Measurements from ENCODE around the gene RSPH9. TPM values are rescaled to one million over a fixed set of nuclear protein-coding genes. Genes with fewer than 3 reads are reported as not detected.
"Not testable (repeated sequence)": the region's sequence is repeated elsewhere in the genome, so short reads cannot be mapped to it uniquely, and the experiment has no call there.

Gene RSPH9
- polyA plus RNA-seq, 2 donors, result 0.14 to 0.16 TPM

DNA sequence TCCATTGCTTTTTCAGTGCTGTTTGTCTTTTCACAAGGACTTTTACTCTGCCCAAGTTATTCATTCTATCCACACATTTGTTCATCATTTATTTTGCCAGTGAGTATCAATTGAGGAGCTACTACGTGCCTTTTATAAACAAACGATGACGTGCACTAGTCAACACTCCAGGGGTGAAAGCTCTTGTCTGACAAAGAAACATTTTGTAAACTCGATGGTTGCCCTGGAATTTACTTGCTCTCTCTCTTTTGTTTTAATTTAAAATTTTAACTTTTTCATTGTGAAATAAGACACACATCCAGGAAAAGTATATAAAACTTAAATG, 51.1 kb downstream of the RSPH9 start:
- 63 to 68% methylated on average over 4 of the region's 4 CpGs for WGBS, 2 donors
- Histone ChIP-seq H3K27ac (ENCODE audit: low read depth in 2 of 2, low read length in 1 of 2) (peak overlapping the region in 1 of 2 donors; percentile 75), H3K4me3 (ENCODE audit: low read depth in 1 of 2, low read length in 2 of 2) (no peak overlapping the region), H3K9me3 (ENCODE audit: control insufficient read depth in 2 of 2, insufficient read depth in 1 of 2, low read depth in 1 of 2, low read length in 1 of 2) (no peaks in the 10 kb centered on the region), H3K4me1 (ENCODE audit: control insufficient read depth in 2 of 2, insufficient read depth in 2 of 2, low read length in 1 of 2) (peaks cover 3 to 21% of the 10 kb centered on the region in 2 donors), H3K27me3 (ENCODE audit: control insufficient read depth in 1 of 2, insufficient read depth in 2 of 2, low read length in 2 of 2) (no peaks in the 10 kb centered on the region), H3K36me3 (ENCODE audit: control insufficient read depth in 2 of 2, insufficient read depth in 2 of 2, low read length in 1 of 2) (no peaks in the 10 kb centered on the region)

DNA sequence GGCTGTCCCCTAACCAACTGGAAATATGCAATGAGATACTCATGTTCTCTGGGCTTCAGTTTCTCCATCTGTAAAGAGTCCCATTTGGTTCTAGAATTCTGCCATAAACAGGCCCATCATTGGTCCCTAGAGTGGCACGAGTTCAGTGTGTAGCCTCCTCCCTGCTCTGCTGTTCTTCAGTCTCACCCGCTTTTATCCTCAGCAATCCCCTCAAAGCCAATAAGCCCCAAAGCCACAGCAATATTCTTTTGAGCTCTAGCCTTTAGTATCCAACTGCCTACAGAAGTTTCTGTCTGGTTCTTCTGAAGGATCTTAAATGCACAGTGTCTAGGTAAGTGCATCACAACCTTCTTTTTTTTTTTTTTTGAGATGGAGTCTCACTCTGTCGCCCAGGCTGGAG, 52.6 kb downstream of the RSPH9 start:
- 91 to 93% methylated on average over 3 of the region's 3 CpGs for WGBS, 2 donors

DNA sequence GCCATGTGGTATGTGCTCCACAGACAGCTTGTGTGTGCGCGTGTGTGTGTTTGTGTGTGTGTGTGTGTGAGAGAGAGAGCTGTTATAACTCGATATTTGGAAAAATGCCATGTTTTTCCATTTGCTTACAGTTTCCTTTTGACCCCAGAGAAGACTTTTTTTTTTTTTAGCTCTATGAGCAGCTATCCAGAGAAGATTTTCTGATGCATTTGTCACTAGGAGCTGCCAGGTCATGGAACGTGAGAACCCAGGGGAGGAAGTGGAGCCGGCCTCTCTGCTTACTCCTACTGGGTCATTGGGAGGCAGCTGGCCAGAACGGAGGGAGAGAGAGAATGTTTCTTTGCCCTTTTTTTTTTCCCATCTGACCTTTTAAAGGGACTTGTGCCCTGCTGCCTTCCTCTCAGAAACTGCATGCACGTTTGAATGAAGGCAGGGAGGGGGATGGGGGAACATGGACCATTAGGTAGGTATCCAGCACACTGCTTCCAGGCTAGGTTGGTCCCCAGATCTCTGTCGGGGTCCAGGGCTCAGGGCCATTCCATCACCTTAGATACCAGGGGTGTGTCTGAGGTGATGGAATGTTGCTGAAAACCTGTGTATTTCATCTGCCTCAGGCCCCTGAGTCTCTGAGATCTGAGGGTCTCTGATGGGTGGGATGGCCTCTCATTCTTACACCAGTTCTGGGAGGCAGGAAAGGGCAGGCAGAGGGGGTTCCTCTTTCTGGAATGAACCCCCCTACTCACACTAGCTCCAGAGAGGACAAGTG, 53.9 kb downstream of the RSPH9 start:
- peak overlapping the region; percentile 50 to 71 for H3K27ac ChIP-seq (ENCODE audit: low read depth in 2 of 2, low read length in 1 of 2)
- WGBS, 2 donors, result 25 to 28% methylated on average over 8 of the region's 8 CpGs

More for the DNA sequence above, 52.6 kb downstream of the RSPH9 start:
- Histone ChIP-seq H3K27ac (ENCODE audit: low read depth in 2 of 2, low read length in 1 of 2) (no peak overlapping the region), H3K27me3 (ENCODE audit: control insufficient read depth in 1 of 2, insufficient read depth in 2 of 2, low read length in 2 of 2) (no peaks in the 10 kb centered on the region), H3K36me3 (ENCODE audit: control insufficient read depth in 2 of 2, insufficient read depth in 2 of 2, low read length in 1 of 2) (no peaks in the 10 kb centered on the region), H3K4me1 (ENCODE audit: control insufficient read depth in 2 of 2, insufficient read depth in 2 of 2, low read length in 1 of 2) (peaks cover 3 to 25% of the 10 kb centered on the region in 2 donors), H3K9me3 (ENCODE audit: control insufficient read depth in 2 of 2, insufficient read depth in 1 of 2, low read depth in 1 of 2, low read length in 1 of 2) (no peaks in the 10 kb centered on the region), H3K4me3 (ENCODE audit: low read depth in 1 of 2, low read length in 2 of 2) (no peak overlapping the region)

DNA sequence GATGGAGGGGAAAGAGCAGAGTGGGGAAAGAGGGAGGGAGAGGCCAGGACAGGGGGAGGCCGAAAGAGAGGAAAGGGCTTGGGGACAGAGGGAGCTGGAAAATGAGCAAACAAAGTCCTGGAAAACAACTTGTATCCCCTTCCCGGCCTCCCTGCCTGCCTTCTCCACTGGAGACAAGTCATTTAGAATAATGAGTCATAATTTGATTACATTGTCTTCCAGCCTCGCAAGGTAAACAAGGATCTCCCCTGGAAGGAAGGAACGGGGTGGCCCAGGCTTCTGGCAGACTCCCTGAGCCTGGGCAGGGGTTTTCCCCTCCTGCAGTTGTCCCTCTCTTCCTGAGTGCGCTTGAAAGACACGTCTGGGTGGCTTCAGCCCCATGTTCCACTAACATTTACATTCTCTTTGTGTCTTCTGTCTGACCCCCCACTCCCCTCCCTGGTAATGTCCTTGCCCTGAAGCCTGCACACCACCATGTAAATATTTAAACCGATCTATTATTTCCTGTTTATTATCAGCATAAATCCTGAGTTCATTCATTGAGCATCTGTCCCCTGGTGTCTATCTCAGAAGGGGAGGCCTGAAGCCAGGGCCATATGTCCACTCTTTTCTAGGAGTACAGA, 54.8 kb downstream of the RSPH9 start:
- 27 to 33% methylated on average over 7 of the region's 7 CpGs for WGBS, 2 donors
- Histone ChIP-seq H3K36me3 (ENCODE audit: control insufficient read depth in 2 of 2, insufficient read depth in 2 of 2, low read length in 1 of 2) (no peaks in the 10 kb centered on the region), H3K27me3 (ENCODE audit: control insufficient read depth in 1 of 2, insufficient read depth in 2 of 2, low read length in 2 of 2) (no peaks in the 10 kb centered on the region), H3K27ac (ENCODE audit: low read depth in 2 of 2, low read length in 1 of 2) (peak overlapping the region; percentile 50 to 89), H3K4me3 (ENCODE audit: low read depth in 1 of 2, low read length in 2 of 2) (no peak overlapping the region), H3K9me3 (ENCODE audit: control insufficient read depth in 2 of 2, insufficient read depth in 1 of 2, low read depth in 1 of 2, low read length in 1 of 2) (no peaks in the 10 kb centered on the region), H3K4me1 (ENCODE audit: control insufficient read depth in 2 of 2, insufficient read depth in 2 of 2, low read length in 1 of 2) (peaks cover 6 to 28% of the 10 kb centered on the region in 2 donors)

More for the DNA sequence above, 53.9 kb downstream of the RSPH9 start:
- Histone ChIP-seq H3K4me3 (ENCODE audit: low read depth in 1 of 2, low read length in 2 of 2) (no peak overlapping the region), H3K9me3 (ENCODE audit: control insufficient read depth in 2 of 2, insufficient read depth in 1 of 2, low read depth in 1 of 2, low read length in 1 of 2) (no peaks in the 10 kb centered on the region), H3K4me1 (ENCODE audit: control insufficient read depth in 2 of 2, insufficient read depth in 2 of 2, low read length in 1 of 2) (peaks cover 6 to 28% of the 10 kb centered on the region in 2 donors), H3K36me3 (ENCODE audit: control insufficient read depth in 2 of 2, insufficient read depth in 2 of 2, low read length in 1 of 2) (no peaks in the 10 kb centered on the region), H3K27me3 (ENCODE audit: control insufficient read depth in 1 of 2, insufficient read depth in 2 of 2, low read length in 2 of 2) (no peaks in the 10 kb centered on the region)

GRCh38 chr6:43700939-43701560, 56.2 kb downstream of the RSPH9 start:
- Histone ChIP-seq H3K27ac (ENCODE audit: low read depth in 2 of 2, low read length in 1 of 2) (peak overlapping the region in 1 of 2 donors; percentile 18), H3K4me1 (ENCODE audit: control insufficient read depth in 2 of 2, insufficient read depth in 2 of 2, low read length in 1 of 2) (peaks cover 6 to 21% of the 10 kb centered on the region in 2 donors)
- not testable (repeated sequence) for H3K36me3 ChIP-seq (ENCODE audit: control insufficient read depth in 2 of 2, insufficient read depth in 2 of 2, low read length in 1 of 2); H3K9me3 ChIP-seq (ENCODE audit: control insufficient read depth in 2 of 2, insufficient read depth in 1 of 2, low read depth in 1 of 2, low read length in 1 of 2); H3K27me3 ChIP-seq (ENCODE audit: control insufficient read depth in 1 of 2, insufficient read depth in 2 of 2, low read length in 2 of 2); H3K4me3 ChIP-seq (ENCODE audit: low read depth in 1 of 2, low read length in 2 of 2)
- WGBS, 2 donors, result 75 to 85% methylated on average over 10 of the region's 10 CpGs

- Histone ChIP-seq H3K27ac (ENCODE audit: low read depth in 2 of 2, low read length in 1 of 2) (peak overlapping the region; percentile 73 to 92), H3K4me1 (ENCODE audit: control insufficient read depth in 2 of 2, insufficient read depth in 2 of 2, low read length in 1 of 2) (peaks cover 6 to 18% of the 10 kb centered on the region in 2 donors), H3K36me3 (ENCODE audit: control insufficient read depth in 2 of 2, insufficient read depth in 2 of 2, low read length in 1 of 2) (no peaks in the 10 kb centered on the region), H3K9me3 (ENCODE audit: control insufficient read depth in 2 of 2, insufficient read depth in 1 of 2, low read depth in 1 of 2, low read length in 1 of 2) (no peaks in the 10 kb centered on the region), H3K27me3 (ENCODE audit: control insufficient read depth in 1 of 2, insufficient read depth in 2 of 2, low read length in 2 of 2) (no peaks in the 10 kb centered on the region), H3K4me3 (ENCODE audit: low read depth in 1 of 2, low read length in 2 of 2) (no peak overlapping the region)
- 16 to 17% methylated on average over 2 of the region's 2 CpGs for WGBS, 2 donors
Measured at GRCh38 chr6:43702171-43702533, 57.3 kb downstream of the RSPH9 start.

- Histone ChIP-seq H3K4me1 (ENCODE audit: control insufficient read depth in 2 of 2, insufficient read depth in 2 of 2, low read length in 1 of 2) (peaks cover 6 to 18% of the 10 kb centered on the region in 2 donors), H3K4me3 (ENCODE audit: low read depth in 1 of 2, low read length in 2 of 2) (no peak overlapping the region), H3K27ac (ENCODE audit: low read depth in 2 of 2, low read length in 1 of 2) (peak overlapping the region; percentile 73 to 92), H3K36me3 (ENCODE audit: control insufficient read depth in 2 of 2, insufficient read depth in 2 of 2, low read length in 1 of 2) (no peaks in the 10 kb centered on the region), H3K27me3 (ENCODE audit: control insufficient read depth in 1 of 2, insufficient read depth in 2 of 2, low read length in 2 of 2) (no peaks in the 10 kb centered on the region), H3K9me3 (ENCODE audit: control insufficient read depth in 2 of 2, insufficient read depth in 1 of 2, low read depth in 1 of 2, low read length in 1 of 2) (no peaks in the 10 kb centered on the region)
- 18 to 23% methylated on average over 14 to 15 of the region's 15 CpGs for WGBS, 2 donors
Measured at GRCh38 chr6:43702534-43703440, 58.0 kb downstream of the RSPH9 start.

DNA sequence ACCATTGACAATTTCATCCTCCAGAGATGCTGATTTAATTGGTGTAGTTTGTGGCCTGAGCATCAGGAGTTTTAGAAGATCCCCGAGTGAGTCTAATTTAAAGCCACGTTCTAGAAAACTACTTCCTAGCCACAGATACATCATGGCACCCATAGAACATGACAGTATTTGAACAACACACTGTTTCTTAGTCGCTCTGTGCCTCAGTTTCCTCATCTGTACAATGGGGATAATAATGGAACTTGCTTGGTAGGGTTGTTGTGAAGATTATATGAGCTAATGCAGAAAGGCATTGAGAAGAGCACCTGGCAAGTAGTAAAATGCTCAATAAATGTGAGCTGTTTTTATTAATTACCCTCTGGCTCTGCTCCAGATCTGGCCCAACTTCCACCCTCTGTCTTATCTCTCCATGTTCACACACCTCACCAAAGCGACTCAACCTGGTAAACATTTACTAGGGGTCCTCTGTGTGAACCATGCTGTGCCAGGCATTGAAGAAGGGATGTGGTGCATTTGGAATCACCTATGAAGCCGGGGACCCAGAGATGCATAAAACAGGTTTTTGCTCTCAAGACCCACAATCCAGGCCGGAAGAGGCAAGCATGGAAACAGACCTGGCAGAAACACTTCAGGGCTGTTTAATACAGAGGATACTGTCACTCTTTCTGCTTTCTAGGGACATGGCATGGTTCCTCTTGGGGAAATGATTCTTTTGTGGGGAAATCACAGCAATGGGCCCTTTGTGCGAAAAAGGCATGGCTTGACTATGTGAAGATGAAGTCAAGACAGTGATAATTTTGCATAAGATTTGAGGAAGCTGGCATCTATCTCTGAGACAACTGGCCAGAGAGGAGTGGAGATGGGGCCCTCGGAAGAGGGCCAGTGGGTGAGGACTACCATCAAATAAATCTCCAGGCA, 58.9 kb downstream of the RSPH9 start:
- Histone ChIP-seq H3K9me3 (ENCODE audit: control insufficient read depth in 2 of 2, insufficient read depth in 1 of 2, low read depth in 1 of 2, low read length in 1 of 2) (no peaks in the 10 kb centered on the region), H3K27ac (ENCODE audit: low read depth in 2 of 2, low read length in 1 of 2) (peak overlapping the region; percentile 73 to 92), H3K27me3 (ENCODE audit: control insufficient read depth in 1 of 2, insufficient read depth in 2 of 2, low read length in 2 of 2) (no peaks in the 10 kb centered on the region), H3K36me3 (ENCODE audit: control insufficient read depth in 2 of 2, insufficient read depth in 2 of 2, low read length in 1 of 2) (no peaks in the 10 kb centered on the region), H3K4me1 (ENCODE audit: control insufficient read depth in 2 of 2, insufficient read depth in 2 of 2, low read length in 1 of 2) (peaks cover 6 to 17% of the 10 kb centered on the region in 2 donors), H3K4me3 (ENCODE audit: low read depth in 1 of 2, low read length in 2 of 2) (no peak overlapping the region)
- WGBS, 2 donors, result 75 to 76% methylated on average over 8 of the region's 8 CpGs
